Measurements from ENCODE around the gene PRICKLE3.
"Not testable (repeated sequence)": the region's sequence is repeated elsewhere in the genome, so short reads cannot be mapped to it uniquely, and the experiment has no call there.

PRICKLE3 gene

DNA sequence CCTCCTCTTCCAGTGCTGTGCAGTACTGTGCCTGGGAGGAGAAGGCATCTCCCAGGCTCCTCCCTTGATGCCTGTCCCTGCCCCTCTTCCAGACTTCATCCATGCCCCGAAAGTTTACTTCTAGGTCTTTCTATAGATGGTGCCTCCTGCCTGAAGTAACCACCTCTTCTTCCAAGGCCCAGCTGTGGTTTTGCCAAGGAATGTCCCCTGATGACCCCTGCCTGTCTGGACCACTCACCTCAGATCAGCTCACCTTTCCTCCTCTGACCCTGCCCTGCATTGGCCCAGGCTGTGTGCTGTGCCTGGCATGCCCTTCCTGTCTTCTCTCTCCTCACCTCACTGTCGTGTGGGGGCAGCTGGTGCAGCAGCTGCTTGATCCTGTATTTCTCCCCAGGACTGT is 6.8 kb downstream of the PRICKLE3 start:
- DNase-seq (ENCODE audit: low read depth): no peak

DNA sequence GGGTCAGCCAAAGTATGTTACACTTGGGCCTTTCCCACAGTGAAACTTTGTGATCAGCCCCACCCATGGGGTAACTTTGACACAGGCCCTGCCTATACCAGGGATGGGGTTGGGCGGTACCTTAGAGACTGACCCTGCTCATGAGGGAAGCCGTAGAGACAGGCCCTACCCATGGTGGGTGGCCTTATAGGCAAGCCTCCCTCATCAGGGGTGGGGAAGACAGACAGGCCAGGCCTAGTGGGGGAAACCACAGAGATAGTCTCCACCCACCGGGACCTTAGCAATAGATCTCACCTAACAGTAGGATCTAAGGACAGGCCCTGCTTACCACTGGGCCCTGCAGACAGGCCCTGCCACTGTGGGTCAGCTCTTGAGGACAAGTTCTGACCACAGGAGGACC is 7.6 kb downstream of the PRICKLE3 start:
- DNase-seq (ENCODE audit: low read depth): no peak

DNA sequence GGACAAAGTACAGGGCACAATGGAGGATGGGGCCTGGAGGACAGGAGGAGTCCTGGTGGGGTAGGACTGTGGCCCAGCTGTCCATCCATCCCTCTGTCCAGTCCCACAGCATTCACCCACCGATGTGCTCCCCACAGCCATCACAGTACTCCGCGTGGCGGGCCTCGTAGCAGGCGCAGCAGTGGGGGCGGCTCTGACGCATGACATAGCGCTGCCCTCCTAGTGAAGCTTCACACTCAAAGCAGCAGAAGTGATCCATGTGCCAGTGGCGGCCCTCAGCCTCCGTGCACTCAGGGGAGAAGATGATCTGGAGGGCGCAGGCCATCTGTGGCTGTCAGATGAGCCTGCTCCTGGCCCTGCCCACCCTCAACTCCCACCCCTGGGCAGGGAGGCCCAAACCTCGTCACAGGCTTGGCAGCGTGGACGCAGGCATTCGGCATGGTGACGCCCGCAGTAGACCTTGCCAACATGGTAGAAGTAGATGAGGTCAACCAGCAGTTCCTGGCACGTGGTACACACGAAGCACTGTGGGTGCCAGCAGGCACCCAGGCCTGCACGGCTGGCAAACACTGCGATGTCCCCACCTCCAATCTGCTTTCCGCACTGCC is 8.2 kb downstream of the PRICKLE3 start:
- no peak for DNase-seq (ENCODE audit: low read depth)

DNA sequence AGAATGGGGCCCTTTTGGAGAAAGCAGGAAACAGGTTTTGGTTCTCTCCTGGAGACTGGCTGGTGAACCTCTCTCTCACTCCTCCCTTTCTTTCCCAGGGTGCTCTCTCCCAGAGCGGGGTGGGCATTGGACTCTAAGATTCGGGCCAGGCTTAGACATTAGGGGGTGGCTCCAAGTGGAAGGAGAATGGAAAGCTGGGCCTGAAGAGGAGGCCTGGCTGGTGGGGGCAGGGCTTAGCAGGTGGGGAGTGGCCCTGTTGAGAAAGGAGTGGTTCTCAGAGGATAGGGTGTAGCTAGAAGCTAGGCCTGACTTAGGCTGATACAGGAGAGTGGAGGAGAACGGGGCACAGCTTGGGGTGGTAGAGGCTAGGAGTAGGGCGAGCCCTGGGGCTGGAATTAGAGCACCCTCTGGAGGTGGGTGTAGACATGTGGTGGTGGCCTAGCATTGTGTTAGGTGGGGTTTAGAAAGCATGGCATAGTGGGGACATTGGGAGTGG is 8.8 kb downstream of the PRICKLE3 start:
- DNase-seq (ENCODE audit: low read depth): no peak

DNA sequence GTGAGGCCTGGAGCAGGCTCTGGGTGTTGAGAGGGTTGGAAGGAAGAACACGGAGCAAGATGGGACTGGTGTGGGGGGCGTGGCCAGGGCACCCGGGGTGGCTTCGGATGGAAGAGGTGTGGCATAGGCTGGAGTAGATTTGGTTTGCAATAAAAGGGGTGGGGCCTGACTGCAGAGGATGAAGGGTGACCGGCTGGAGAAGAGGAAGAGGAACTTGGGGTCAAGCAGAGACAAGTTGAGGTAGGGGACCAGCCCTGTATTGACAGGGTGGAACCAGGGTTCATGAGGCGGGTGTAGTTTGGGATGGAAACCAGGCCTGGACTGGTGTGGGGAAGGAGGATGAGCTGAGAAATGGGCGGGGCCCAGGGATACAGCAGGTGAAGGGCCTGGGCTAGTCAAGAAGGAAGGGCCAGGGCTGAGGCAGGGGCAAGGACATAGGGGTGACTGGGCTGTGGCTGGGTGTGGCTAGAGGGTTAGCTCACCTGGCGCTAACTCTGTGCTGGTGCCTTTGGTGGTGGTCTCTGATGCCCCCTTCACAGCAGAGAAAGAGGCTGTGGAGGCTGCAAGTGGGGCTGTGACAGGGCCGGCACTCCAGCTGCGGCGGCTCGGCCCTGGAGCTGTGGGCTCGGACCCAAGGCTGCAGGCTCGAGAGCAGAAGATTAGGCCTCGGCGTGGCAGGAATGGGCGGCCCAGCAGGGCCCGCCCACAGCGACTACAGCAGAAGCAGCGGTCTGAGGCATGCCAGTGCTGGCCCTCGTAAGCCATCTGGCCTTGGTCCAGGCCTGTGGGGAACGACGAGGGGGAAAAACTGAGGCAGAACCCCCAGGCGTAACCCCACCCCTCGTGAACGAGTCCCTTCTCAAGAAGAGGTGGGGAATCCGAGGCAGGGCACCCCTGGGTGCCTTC is 9.5 kb downstream of the PRICKLE3 start:
- no peak for DNase-seq (ENCODE audit: low read depth)

DNA sequence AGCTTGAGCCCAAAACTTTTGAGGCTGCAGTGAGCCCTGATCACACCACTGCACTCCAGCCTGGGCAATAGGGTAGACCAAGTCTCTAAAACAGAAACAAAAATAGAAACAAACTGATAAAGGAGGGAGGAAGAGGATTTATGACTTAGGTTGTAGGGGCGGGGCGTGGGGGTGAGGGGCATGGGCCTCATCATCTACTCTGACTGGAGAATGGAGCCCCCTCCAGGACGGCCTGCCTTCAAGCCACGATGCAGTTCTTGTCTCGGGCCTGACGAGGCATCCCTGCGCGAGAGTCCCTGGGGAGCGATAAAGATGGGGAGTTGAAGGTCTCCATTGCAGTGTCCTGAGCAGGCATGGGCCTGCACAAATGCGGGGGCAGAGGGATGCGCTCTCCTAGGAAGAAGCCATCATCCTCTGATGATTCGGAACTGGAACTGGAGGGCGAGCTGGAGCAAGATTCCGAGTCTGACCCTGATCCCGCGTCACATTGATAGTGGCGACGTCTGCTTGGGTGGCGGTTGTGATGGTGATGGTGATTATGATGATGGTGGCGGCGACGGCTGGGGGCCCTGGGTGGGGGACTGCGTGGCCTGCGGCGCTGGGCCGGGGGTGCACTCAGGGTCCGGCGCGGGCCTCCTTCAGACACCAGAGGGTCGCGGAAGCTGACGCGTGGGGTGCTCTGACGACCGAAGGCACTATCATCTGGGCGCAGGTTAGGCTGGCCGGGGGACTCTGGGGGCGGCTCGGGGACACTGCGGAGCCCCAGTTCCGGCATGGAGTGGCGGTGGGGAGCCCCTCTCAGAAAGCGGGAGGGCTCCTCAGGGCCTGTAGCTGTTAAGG is 10.5 kb downstream of the PRICKLE3 start:
- no peak for DNase-seq (ENCODE audit: low read depth)

DNA sequence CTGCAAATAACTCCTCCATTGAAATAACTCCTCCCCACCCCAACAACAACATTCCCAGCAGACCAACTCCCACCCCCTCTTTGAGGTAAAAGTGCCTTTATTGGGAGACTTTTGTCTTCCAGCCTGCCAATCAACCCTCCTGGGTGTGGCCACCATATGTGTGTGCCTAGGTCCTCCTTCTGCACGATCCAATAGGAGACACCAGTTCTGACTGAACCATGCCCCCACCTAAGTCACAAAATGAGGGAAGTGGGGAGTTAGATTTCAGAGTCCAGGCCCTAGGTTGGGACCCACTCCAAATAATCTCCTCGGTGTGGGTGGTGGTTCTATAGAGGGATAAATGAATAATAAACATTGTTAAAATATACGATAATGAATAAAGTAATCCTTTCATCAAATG is 11.4 kb downstream of the PRICKLE3 start:
- no peak for DNase-seq (ENCODE audit: low read depth)

DNA sequence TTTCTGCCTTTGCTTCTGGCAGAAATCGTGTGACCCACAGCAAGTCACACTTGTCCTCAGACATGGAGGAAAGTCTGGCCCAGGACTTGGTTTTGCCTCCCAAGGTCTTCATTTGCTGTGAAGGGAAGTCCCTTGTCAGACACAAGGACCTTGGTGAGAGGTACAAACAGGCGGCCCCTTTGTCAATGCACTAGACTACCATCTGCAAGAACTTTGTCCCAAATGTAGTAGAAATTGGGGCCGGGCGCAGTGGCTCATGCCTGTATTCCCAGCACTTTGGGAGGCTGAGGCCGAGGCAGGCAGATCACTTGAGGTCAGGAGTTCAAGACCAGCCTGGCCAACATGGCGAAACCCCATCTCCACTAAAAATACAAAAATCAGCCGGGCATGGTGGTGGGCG is 12.6 kb downstream of the PRICKLE3 start:
- DNase-seq (ENCODE audit: low read depth): not testable (repeated sequence)

DNA sequence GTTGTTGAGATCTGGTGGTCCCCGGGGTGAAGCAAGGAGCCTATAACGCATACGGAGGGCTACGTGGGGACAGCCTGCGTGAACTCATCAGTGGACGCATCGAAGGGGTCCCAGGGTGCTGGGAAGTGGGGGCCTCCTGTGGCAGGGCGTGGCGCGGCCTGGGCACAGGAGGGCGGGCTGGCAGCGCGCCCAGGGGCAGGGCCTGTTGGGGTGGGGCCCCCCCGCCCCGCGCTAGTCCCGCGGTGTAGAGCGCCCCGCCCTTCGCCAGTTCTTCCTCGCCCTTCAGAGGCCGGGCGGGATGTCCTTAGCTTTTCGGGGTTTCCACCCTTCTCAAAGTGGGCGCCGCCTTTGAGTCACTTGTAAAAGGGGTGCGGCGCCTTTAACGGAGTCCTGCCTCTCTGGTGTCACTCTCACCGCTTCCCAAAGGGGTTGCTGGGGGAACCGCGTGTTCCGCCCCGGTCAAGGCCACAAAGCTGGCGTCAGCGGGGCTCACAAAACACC is 13.8 kb downstream of the PRICKLE3 start:
- peak; percentile 51 for DNase-seq (ENCODE audit: low read depth)

DNA sequence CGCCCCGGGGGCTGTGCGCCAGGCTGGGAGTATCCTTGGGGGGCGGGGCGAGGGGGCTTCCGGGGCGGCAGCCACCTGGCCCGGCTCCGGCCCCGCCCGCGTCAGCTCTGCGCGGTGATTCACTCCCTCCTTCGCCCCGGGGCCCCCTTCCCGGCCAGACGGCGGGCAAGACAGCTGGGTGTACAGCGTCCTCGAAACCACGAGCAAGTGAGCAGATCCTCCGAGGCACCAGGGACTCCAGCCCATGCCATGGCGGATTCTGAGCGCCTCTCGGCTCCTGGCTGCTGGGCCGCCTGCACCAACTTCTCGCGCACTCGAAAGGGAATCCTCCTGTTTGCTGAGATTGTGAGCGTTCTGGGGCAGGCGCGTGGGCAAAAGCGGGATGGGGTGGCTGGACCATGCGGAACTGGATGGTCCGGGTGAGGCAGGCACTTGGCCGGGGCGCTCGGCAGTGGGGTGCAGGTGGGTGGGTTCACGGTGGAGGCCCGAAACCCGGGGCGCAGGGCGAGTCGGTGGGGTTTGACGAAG is 14.4 kb downstream of the PRICKLE3 start, which contains the start of gene PLP2:
TSS of gene PLP2 (plus strand) at position 147 of the 528 bp plus-strand sequence. CDS start at position 250, 103 bp downstream.
- DNase-seq (ENCODE audit: low read depth): peak; percentile 61

DNA sequence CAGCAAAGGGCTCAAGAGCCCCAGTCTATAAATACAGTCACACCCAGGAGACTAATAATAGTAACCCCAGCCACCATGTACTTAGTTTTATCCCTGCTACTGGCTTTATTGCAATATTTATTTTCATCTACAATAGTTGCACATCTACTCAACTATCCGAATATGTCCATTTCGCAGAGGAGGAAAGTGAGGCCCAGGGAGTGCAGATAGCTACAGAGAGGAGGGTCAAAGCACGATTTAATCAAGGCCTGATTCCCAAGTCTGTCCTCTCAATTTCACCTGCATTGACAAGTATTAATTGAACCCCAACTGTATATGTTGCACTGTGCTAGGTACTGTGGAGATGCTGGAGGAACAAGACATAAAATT is 18.4 kb downstream of the PRICKLE3 start:
- DNase-seq (ENCODE audit: low read depth): no peak

DNA sequence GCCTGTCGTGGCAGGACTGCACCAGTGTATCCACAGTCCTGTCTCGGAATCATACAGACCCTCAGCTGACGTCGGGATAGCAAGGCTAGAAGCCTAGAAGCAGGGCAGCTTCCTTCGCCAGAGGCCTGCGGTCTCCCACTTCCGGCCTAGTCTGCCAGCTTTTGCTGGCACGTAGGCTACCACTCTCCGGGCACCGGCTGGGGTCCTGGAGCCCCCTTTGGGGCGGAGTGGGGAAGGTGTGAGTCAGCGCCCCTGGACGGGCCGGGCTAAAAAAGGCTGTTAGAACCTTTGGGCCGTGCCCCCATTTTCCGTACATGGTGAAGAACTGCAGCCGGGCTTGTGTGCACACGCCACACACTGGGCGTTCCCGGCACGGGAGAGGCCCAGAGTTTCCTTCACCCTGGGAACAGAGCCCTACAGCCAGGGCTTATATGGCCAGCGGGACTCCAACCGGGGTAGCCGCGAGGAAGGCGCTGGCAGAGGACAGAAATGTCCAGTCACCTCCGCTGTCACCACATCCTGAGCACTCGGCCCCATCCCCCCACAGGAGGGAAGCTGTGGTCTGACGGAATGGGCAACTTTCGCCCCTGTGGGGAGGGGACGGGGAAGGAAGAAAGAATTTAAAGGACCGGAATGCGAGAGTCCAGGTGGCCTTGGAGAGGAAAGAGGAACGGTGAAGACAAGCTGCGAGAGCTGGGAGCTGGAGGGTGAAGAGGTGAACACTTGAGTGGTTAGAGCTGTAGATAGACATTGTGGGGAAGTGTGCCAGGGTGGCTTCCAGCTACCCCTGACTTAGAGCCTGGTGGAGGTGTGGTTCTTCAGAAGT is 19.0 kb downstream of the PRICKLE3 start:
- peak; percentile 49 for DNase-seq (ENCODE audit: low read depth)

DNA sequence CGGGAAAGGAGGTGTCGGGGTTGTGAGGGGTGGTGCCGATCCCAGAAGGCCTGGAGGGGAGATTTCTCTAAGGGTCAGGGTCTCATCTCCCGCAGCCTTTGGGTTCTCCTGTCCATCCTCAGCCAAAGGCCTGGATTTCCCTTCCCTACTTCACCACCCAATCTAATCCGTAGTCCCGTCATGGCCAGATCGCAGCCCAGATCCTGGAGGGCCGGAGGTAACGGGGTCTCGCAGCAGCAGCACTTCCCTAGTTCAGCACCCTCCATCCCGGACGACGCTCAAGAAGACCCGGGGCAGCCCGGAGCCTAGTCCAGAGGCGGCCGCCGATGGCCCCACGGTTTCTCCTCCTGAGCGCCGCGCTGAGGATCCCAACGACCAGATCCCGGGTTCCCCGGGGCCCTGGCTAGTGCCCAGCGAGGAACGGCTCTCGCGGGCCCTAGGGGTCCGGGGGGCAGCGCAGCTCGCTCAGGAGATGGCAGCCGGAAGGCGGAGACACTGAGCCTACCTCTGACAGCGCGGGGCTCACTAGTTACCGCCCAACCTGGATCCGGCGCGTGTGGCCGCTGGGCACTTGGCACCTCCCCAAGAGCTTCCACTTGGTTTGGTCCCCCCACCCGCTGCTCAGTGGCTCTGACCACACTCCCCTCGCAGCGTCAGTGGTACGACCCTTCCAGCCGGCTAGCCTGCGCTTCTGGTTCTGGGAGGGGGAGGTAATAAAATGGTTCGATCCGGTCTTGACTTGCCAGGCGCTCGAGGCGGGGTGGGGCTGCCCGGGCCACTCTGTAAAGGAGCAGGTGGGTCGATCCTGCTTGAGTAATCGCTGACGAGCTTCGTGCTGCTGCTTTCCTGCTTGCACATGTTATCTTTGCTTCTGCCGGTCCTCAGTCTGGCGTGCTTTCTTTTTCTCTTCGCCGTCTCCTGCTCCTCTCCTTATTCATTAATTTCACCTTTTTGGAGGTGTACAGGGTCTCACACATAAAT is 20.0 kb downstream of the PRICKLE3 start:
- peak; percentile 57 for DNase-seq (ENCODE audit: low read depth)

DNA sequence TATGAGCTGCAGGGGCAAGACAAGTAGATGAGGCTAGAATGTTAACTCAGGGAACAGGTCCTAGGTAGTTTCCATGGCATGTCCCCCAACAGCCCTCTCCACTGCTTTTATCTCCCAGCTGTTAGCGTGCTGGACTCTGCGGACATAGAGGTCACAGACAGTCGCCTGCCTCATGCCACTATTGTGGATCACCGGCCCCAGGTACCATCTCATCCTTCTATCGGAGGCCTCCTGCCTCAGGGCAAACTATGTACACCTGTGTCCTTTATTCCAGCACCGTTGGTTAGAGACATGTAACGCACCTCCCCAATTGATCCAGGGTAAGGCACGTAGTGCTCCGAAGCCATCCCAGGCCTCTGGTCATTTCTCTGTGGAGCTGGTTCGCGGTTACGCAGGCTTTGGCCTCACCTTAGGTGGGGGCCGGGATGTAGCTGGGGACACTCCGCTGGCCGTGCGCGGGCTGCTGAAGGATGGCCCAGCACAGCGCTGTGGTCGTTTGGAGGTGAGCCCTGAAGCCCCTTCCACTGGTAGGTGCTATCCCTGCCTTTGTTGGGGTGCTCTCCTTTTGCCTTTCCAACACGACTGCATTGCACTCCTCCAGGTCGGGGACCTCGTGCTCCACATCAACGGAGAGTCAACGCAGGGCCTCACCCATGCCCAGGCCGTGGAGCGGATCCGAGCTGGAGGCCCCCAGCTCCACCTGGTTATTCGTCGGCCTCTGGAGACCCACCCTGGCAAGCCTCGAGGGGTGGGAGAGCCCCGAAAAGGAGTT is 21.4 kb downstream of the PRICKLE3 start:
- no peak for DNase-seq (ENCODE audit: low read depth)

DNA sequence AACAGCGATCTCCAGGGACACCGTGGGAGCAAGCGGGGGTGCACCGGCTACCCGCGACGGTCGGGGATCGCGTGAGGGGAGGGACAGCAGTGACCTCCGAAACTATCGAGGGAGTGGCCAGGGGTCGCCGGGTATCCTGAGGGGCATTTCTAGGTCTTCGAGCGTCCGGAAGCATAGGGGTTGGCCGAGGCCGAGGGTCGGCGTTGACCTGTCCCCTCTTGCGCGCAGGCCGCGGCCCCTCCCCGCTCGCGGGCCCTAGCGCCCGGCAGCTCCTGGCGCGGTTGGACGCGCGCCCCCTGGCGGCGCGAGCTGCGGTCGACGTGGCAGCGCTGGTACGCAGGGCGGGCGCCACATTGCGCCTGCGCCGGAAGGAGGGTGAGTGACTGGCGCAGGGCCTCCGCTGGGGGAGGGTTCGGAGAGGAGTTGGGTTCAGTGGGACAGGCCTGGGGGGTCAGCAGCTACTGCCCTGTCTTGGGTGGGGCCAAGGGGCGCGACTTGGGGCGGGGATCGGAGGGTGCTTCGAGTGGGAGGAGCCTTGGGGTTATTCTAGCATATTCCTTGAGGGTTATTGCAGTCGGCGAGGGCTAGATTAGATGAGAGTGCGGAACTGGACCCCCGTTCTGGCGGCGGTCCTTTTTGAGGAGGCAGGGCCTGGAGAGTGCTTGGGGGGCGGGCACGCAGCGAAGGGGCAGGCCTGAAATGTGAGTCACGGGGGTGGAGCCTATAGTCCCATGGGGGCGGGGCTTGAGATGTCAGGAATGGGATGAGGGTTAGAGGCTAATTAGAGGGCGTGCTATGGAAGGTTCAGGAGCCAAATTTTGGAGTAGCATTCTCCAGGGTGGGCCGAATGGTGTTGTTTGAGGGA is 22.4 kb downstream of the PRICKLE3 start:
- peak; percentile 72 for DNase-seq (ENCODE audit: low read depth)

DNA sequence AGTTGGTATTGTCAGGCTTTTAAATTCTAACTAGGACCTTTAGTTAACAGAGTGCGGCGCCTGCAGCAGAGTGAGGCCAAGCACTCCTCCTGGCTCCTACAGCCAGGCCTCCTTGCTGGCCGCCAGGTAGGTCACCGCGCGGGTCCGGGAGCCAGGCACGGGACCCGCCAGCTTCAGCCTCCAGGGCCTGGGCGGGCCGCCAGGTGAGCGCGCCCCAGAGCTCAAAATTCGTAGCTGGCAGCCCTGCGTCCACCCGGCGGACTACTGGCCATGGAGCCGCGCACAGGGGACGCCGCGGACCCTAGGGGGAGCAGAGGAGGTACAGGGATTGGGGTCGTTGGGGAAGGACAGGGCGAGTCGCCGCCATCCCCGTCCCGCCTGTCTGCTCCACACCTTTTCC is 23.6 kb downstream of the PRICKLE3 start, which contains the start of gene MAGIX:
TSS of gene MAGIX (plus strand) at position 139 of the 400 bp plus-strand sequence. CDS start at position 271, 132 bp downstream.
- no peak for DNase-seq (ENCODE audit: low read depth)

DNA sequence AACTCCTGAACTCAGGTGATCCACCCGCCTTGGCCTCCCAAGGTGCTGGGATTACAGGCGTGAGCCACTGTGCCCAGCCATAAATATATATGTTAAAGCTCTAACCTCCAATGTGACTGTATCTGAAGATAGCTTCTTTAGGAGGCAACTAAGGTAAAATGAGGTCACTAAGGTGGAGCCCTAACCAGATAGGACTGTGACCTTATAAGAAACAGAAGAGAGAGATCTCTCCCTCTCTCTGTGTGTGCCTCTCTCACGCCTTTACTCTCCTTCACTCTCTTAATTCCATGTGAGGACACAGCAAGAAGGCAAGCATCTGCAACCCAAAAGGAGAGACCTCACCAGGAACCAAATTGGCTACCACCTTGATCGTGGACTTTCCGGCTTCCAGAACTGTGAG is 24.5 kb downstream of the PRICKLE3 start:
- DNase-seq (ENCODE audit: low read depth): no peak

DNA sequence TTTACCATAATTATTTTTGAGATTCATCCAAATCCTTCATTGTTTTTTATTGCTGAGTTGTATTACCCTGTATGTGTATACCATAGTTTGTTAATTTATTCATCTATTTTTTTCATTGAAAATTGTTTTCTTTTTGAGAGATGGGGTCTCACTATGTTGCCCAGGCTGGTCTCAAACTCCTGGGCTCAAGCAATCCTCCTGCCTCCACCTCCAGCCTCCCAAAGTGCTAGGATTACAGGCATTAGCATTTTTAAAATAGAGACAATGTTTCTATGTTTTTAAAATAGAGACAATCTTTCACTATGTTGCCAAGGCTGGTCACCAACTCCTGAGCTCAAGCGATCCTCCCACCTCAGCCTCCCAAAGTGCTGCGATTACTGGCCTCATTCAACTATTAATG is 25.3 kb downstream of the PRICKLE3 start:
- DNase-seq (ENCODE audit: low read depth): no peak

All from activated T-helper 9 cell treated with anti-CD3 and anti-CD28 coated beads, Interleukin-2, amount 50 U/mL, for 16 hours (primary cell).